Lower lobe of right lung (tissue), 2 donors: ENCODE results near the gene CLDN8. TPM values are rescaled to one million over a fixed set of nuclear protein-coding genes. Genes with fewer than 3 reads are reported as not detected.

Experiments
- ATAC-seq, 2 donors: fragments of 200-7000 bp; cut with Tn5 transposase; one replicate each; pipeline ENCODE4 v1.9.1; 2020 to 2022; ENCODE audit warnings: mild to moderate bottlenecking in 2 of 2, moderate library complexity in 2 of 2
- DNase-seq: peaks from one replicate; pipeline ENCODE4 v3.0.0-alpha.2; 2020
- H3K27ac ChIP-seq: fragments of 200-600 bp; one replicate; pipeline ENCODE4 v1.8.0; 2022
- H3K27me3 ChIP-seq: fragments of 200-600 bp; one replicate; pipeline ENCODE4 v1.8.0; 2022; ENCODE audit warnings: low read depth
- H3K36me3 ChIP-seq: fragments of 200-600 bp; one replicate; pipeline ENCODE4 v1.8.0; 2022; ENCODE audit warnings: mild to moderate bottlenecking
- H3K4me1 ChIP-seq: fragments of 200-600 bp; one replicate; pipeline ENCODE4 v1.8.0; 2022
- H3K4me3 ChIP-seq: fragments of 200-600 bp; one replicate; pipeline ENCODE4 v1.8.0; 2022; ENCODE audit warnings: mild to moderate bottlenecking
- H3K9me3 ChIP-seq: fragments of 200-600 bp; one replicate; pipeline ENCODE4 v1.8.0; 2022
- intact Hi-C: fragments of 100-400 bp; cut with DNase I; formaldehyde crosslinking; loops from one replicate; pipeline ENCODE4 v1.11.0; 2022
- long read RNA-seq: library from polyadenylated mRNA; unstranded; transcript quantifications from one replicate; pipeline ENCODE4 v2.0.0, GENCODE V29; 2021
- total RNA-seq: library from RNA; stranded (reverse); fragmentation: NEBNext Ultra II Directional; extraction: Animal tissue kit (Norgen Biotek cat#: 25700); gene quantifications from one replicate; pipeline ENCODE4 v1.2.1, GENCODE V29; 2021
- TF ChIP-seq, protein P1 (sequence below): fragments of 200-600 bp; IDR thresholded peaks from one replicate; pipeline ENCODE4 v1.8.0; 2022; ENCODE audit warnings: antibody characterized with exemption, mild to moderate bottlenecking
- donor health status: DM: no; HTN: yes; CAD: no; lungs with severe emphysema.

CLDN8 gene
- total RNA-seq = 2.9 TPM
- long read RNA-seq, partial matches to known transcripts = 0 of 3 reads
- long read RNA-seq, other reads (novel, unspliced or antisense) = 0 of 3 reads

- intact Hi-C loops = no loop called here
- TF ChIP-seq, protein P1, sequence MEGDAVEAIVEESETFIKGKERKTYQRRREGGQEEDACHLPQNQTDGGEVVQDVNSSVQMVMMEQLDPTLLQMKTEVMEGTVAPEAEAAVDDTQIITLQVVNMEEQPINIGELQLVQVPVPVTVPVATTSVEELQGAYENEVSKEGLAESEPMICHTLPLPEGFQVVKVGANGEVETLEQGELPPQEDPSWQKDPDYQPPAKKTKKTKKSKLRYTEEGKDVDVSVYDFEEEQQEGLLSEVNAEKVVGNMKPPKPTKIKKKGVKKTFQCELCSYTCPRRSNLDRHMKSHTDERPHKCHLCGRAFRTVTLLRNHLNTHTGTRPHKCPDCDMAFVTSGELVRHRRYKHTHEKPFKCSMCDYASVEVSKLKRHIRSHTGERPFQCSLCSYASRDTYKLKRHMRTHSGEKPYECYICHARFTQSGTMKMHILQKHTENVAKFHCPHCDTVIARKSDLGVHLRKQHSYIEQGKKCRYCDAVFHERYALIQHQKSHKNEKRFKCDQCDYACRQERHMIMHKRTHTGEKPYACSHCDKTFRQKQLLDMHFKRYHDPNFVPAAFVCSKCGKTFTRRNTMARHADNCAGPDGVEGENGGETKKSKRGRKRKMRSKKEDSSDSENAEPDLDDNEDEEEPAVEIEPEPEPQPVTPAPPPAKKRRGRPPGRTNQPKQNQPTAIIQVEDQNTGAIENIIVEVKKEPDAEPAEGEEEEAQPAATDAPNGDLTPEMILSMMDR = no peak
- Histone ChIP-seq H3K4me1 (no peaks in the 10 kb centered on the region), H3K27me3 (no peaks in the 10 kb centered on the region), H3K36me3 (no peaks in the 10 kb centered on the region), H3K4me3 (no peak within 1 kb of the TSS), H3K27ac (no peak within 1 kb of the TSS), H3K9me3 (no peaks in the 10 kb centered on the region)
- ATAC-seq (peak; percentile 61 to 78), DNase-seq (peak; percentile 50)
Measured at GRCh38 chr21:30216041-30216723, at the start of gene CLDN8. Gene CLDN8, minus strand, starts transcription at chr21:30216097. Its CDS starts 172 bp downstream, at chr21:30215925.

DNA sequence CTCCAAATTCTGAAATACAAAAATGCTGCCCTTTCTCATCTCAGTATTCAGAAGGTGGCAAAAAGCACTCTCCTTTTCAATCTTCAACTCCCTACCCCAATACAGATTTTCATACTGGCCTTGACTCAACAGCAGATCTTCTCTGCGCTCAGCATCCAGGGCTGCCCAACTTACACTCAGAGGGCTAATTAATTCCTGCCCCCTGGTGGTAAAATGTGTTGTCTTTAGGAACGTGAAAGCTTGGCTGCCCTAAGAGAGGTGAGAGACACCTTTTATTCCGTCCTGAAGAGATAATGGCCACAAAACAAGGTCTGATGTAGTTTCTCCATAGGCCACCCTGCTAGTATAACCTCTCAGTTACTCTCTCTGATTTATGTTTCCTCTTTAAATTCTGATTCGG is 41.9 kb upstream of the CLDN8 start:
- TF ChIP-seq, protein P1 = no peak
- DNase-seq (no peak), ATAC-seq (peak; percentile 42 to 48)
- H3K27me3 ChIP-seq = no peaks in the 10 kb centered on the region
- H3K4me1 ChIP-seq = no peaks in the 10 kb centered on the region
- intact Hi-C loops = no loop called here
- no peak overlapping the region for H3K4me3 ChIP-seq
- no peak overlapping the region for H3K27ac ChIP-seq
- no peaks in the 10 kb centered on the region for H3K9me3 ChIP-seq
- no peaks in the 10 kb centered on the region for H3K36me3 ChIP-seq

GRCh38 chr21:30256100-30256499 is 40.2 kb upstream of the CLDN8 start:
- intact Hi-C loops = no loop called here
- Histone ChIP-seq H3K4me3 (no peak overlapping the region), H3K9me3 (no peaks in the 10 kb centered on the region), H3K27ac (no peak overlapping the region), H3K4me1 (no peaks in the 10 kb centered on the region), H3K36me3 (no peaks in the 10 kb centered on the region), H3K27me3 (no peaks in the 10 kb centered on the region)
- ATAC-seq (no peak), DNase-seq (no peak)
- TF ChIP-seq, protein P1 = no peak

GRCh38 chr21:30255679-30256078 is 39.8 kb upstream of the CLDN8 start:
- intact Hi-C loops = no loop called here
- no peak for ATAC-seq

GRCh38 chr21:30251781-30252180 is 35.9 kb upstream of the CLDN8 start:
- no peaks in the 10 kb centered on the region for H3K9me3 ChIP-seq
- TF ChIP-seq, protein P1 = no peak
- no peak overlapping the region for H3K27ac ChIP-seq

More at GRCh38 chr21:30255679-30256078, 39.8 kb upstream of the CLDN8 start:
- TF ChIP-seq, protein P1 = no peak
- Histone ChIP-seq H3K4me1 (no peaks in the 10 kb centered on the region), H3K4me3 (no peak overlapping the region), H3K36me3 (no peaks in the 10 kb centered on the region), H3K27me3 (no peaks in the 10 kb centered on the region), H3K9me3 (no peaks in the 10 kb centered on the region), H3K27ac (no peak overlapping the region)
- DNase-seq = no peak

More at GRCh38 chr21:30251781-30252180, 35.9 kb upstream of the CLDN8 start:
- ATAC-seq = no peak
- Histone ChIP-seq H3K36me3 (no peaks in the 10 kb centered on the region), H3K27me3 (no peaks in the 10 kb centered on the region), H3K4me3 (no peak overlapping the region), H3K4me1 (no peaks in the 10 kb centered on the region)
- intact Hi-C loops = no loop called here
- no peak for DNase-seq
